Measurements from ENCODE around the gene RALGPS2. TPM values are rescaled to one million over a fixed set of nuclear protein-coding genes. Genes with fewer than 3 reads are reported as not detected.

Gene RALGPS2
- total RNA-seq, 1 donor from 2014 or later: 15.0 TPM

DNA sequence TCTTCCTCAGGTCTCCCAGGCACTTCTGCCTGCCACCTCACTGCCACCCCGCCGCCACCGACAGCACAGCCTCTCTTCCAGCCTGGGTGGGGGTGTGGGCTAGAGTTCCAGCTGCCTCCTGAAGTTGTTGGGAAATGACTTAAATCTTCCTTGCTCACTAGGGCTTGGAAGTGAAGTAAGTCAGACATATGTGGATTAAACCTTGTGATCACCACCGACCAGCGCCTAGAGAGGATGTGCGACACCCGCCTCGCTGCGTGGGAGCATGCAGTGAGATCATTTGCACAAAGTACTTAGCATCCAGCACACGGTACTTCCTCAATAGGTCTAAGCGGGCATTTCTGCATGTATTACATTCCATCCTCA, 229.3 kb downstream of the RALGPS2 start:
- TF ChIP-seq, protein P1, sequence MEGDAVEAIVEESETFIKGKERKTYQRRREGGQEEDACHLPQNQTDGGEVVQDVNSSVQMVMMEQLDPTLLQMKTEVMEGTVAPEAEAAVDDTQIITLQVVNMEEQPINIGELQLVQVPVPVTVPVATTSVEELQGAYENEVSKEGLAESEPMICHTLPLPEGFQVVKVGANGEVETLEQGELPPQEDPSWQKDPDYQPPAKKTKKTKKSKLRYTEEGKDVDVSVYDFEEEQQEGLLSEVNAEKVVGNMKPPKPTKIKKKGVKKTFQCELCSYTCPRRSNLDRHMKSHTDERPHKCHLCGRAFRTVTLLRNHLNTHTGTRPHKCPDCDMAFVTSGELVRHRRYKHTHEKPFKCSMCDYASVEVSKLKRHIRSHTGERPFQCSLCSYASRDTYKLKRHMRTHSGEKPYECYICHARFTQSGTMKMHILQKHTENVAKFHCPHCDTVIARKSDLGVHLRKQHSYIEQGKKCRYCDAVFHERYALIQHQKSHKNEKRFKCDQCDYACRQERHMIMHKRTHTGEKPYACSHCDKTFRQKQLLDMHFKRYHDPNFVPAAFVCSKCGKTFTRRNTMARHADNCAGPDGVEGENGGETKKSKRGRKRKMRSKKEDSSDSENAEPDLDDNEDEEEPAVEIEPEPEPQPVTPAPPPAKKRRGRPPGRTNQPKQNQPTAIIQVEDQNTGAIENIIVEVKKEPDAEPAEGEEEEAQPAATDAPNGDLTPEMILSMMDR (IDR thresholded peaks at IDR 0.05; ENCODE audit: insufficient read depth, low read length, severe bottlenecking): no peak
- FAIRE-seq (no peak), DNase-seq (ENCODE audit: low read depth) (no peak)
- Histone ChIP-seq H3K4me3 (ENCODE audit: low read depth, low read length) (no peak overlapping the region), H3K36me3 (ENCODE audit: control insufficient read depth, insufficient read depth, low read length) (no peaks in the 10 kb centered on the region), H3K27me3 (ENCODE audit: control insufficient read depth, insufficient read depth, low read length) (no peaks in the 10 kb centered on the region)

DNA sequence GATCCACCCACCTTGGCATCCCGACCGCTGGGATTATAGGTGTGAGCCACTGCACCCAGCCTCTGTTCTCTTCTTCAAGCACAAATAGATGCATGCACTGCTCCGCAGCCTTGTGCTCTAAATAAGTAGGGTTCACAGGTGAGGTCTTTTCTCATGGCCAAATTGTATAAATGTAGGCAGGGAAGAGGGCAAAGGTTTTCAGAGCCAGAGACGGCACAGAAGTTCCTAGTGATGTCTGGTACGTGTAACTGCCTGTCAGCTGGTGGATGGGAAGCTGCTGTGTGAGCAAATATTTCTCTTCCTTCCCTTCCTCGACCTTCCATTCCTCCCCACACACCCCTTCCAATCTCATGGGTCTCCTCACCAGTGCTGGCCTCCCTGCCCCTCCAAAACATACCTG, 229.9 kb downstream of the RALGPS2 start:
- Histone ChIP-seq H3K4me3 (ENCODE audit: low read depth, low read length) (no peak overlapping the region), H3K36me3 (ENCODE audit: control insufficient read depth, insufficient read depth, low read length) (no peaks in the 10 kb centered on the region), H3K27me3 (ENCODE audit: control insufficient read depth, insufficient read depth, low read length) (no peaks in the 10 kb centered on the region)
- DNase-seq (ENCODE audit: low read depth) (no peak), FAIRE-seq (no peak)
- TF ChIP-seq, protein P1 (IDR thresholded peaks at IDR 0.05; ENCODE audit: insufficient read depth, low read length, severe bottlenecking): no peak

DNA sequence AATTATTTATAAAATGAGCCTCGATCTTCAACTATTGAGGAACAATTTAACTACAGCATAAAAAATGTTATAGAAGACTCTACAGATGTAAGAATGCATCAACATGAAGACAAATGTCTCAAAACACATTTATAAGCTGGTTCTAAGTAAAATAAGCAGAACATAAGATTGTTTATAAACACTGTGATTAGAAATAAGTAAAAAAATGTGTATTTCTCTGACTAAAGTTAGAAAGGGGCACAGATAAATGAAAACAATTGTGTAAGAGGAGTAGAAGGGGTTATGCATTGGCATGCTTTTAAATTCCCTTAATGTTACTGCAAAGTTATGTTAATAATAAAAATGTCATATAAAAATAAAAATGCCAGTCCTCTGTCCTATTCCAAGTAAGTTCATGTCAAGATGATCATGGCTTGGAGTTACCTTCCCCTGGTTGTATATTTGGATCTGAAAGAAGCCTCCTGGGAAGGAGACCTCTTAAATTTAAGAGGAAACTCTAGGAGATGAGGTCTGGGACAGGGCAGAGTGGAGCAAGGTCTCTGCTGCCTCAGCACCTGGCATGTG, 230.4 kb downstream of the RALGPS2 start:
- no peaks in the 10 kb centered on the region for H3K36me3 ChIP-seq (ENCODE audit: control insufficient read depth, insufficient read depth, low read length)
- TF ChIP-seq, protein P1 (IDR thresholded peaks at IDR 0.05; ENCODE audit: insufficient read depth, low read length, severe bottlenecking): no peak
- no peaks in the 10 kb centered on the region for H3K27me3 ChIP-seq (ENCODE audit: control insufficient read depth, insufficient read depth, low read length)
- DNase-seq (ENCODE audit: low read depth) (no peak), FAIRE-seq (no peak)
- H3K4me3 ChIP-seq (ENCODE audit: low read depth, low read length): no peak overlapping the region

DNA sequence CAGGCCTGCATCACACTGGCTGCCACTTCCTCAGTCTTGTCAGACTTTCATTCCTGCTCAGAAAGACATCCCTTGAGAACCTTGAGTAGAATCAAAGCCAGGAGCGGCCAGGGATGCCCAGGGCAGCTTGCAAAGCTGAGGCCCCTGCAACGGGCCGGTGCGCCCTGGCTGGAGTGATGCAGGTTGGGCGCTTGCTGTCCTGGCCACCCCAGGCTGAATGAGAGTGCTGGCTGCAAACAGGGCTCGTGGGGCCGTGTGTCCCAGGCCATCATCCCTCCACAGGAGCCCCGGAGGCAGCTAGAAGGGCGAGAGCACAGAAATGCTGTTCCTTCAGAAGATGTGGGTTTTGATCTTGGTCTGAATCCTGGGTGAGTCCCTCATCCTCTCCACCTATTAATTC, 233.4 kb downstream of the RALGPS2 start:
- Histone ChIP-seq H3K36me3 (ENCODE audit: control insufficient read depth, insufficient read depth, low read length) (no peaks in the 10 kb centered on the region), H3K27me3 (ENCODE audit: control insufficient read depth, insufficient read depth, low read length) (no peaks in the 10 kb centered on the region), H3K4me3 (ENCODE audit: low read depth, low read length) (no peak overlapping the region)
- no peak for FAIRE-seq
- TF ChIP-seq, protein P1 (IDR thresholded peaks at IDR 0.05; ENCODE audit: insufficient read depth, low read length, severe bottlenecking): no peak
- DNase-seq (ENCODE audit: low read depth): no peak

DNA sequence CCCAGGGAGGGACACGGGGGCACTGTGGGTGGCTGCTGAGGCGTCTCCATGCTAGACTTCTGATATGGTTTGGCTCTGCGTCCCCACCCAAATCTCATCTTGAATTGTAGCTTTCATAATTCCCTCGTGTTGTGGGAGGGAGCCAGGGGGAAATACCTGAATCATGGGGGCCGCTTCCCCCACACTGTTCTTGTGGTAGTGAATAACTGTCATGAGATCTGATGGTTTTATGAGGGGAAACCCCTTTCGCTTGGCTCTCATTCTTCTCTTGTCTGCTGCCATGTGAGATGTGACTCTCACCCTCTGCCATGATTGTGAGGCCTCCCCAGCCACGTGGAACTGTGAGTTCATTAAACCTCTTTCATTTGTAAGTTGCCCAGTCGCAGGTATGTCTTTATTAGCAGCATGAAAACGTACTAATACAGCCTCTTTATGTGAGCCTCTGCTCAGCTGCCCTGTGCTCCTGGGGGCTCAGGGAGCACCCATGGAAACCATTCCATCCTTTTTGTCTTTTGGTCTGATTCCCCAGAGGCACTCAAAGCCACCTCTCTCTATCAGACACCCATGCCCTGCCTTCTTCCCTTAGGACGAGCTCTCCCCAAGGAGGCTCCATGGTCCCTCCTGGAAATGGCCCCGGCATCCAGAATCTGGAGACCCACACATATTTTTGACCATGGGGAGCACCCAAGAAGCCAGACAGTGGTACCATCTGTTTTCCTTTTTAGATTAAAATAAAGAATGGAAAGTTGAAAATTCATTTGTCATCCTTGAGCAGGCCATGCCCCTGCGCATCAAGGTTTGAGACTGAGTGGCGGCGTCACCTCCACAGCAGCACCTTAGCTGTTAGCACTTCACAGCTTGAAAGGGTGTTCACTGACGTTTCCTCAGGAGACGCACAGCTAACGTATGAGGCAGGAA, 234.8 kb downstream of the RALGPS2 start:
- FAIRE-seq: no peak
- no peak for DNase-seq (ENCODE audit: low read depth)
- TF ChIP-seq, protein P1 (IDR thresholded peaks at IDR 0.05; ENCODE audit: insufficient read depth, low read length, severe bottlenecking): no peak
- Histone ChIP-seq H3K36me3 (ENCODE audit: control insufficient read depth, insufficient read depth, low read length) (no peaks in the 10 kb centered on the region), H3K27me3 (ENCODE audit: control insufficient read depth, insufficient read depth, low read length) (no peaks in the 10 kb centered on the region), H3K4me3 (ENCODE audit: low read depth, low read length) (no peak overlapping the region)

Measured in bronchial epithelial cell (primary cell).